HG02798 (cell line): Measurements from ENCODE around the gene DCAF8.

Experiments used
- ATAC-seq: cut with Tn5 transposase; IDR thresholded peaks from one replicate; pipeline ENCODE4 v1.9.1; 2021; ENCODE audit warnings: mild to moderate bottlenecking; ENCODE audit not compliant: unreplicated experiment, poor library complexity

DCAF8 gene

DNA sequence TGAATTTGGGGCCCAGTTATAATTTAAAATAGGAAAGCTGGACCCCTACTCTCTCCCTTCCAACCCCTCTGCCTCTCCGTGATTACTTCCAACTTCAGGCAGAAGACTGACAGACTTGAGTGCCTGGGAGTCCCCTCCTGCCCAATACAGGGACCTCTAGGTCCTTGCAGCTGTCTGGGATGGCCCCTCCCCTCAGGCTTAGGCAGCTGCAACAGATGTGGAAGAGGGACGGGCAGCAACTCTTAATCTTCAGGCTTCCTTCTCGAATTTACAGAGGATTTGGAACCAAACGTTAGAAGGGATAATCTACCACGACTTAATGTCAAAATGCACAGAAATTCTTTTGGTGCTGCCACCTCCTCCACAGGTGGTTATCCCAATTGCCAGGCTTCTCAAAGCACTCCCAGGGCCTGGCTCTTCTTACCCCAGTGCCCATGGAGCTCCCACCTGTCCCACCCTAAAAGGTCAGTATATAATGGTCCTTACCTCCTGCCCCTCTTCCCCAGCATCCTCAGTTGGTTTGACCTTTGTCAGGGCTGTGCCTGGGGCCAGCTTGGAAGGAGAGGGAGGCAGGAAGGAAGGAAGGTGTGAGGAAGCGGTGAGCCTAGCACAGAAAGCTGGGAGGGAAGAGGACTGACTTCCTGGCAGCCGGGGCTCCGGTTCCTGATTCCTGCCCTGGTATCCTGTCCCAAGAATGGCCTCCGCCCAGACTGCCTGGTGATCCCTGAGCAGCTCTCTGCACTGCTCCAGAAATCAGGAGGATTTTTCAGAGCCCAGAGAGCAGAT, 54.4 kb downstream of the DCAF8 start:
- ATAC-seq: no peak

- no peak for ATAC-seq
These were observed 55.2 kb downstream of the DCAF8 start for GRCh38 chr1:160207118-160207650.

DNA sequence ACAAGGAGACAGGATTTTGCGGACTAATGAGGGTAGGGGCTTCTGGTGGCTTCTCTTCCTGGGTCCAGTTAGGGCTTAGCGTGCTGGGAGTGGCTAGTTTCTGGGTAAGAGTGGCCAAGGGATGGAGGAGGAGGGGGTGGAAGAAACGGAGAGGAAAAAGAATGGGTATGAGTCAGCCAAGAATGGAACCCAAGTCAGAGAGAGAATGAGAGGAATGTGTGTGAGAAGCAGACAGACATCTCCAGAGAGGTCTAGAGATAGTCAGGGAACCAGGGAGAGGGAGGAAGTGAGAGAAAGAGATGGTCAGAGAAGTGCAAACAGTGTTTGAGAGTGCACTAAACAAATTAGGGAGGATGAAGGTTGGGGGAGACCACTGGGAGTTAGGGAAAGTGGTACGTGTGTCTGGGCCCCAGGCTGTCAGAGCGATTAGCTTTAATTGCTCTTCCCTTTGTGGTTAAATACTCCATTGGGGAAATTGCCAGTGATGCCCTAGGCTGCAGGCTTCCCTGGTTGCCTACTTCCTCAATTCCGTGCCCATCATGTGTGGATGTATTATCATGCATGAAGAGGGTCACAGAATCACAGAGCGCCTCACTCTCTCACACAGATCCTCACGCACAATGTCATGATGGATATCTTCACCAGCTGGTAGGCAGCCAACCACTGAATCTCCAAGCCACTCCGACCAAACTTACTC, 55.8 kb downstream of the DCAF8 start:
- ATAC-seq: no peak

GRCh38 chr1:160206036-160206389, 56.3 kb downstream of the DCAF8 start:
- ATAC-seq: peak; percentile 35

- peak; percentile 46 for ATAC-seq
These were observed 56.9 kb downstream of the DCAF8 start, which contains the start of gene PEA15 for GRCh38 chr1:160205242-160206035. Gene PEA15 (plus strand): TSS chr1:160205384. CDS start chr1:160211545, 6,161 bp downstream.

- ATAC-seq: peak; percentile 68
These were observed 57.7 kb downstream of the DCAF8 start for GRCh38 chr1:160204526-160205241.

DNA sequence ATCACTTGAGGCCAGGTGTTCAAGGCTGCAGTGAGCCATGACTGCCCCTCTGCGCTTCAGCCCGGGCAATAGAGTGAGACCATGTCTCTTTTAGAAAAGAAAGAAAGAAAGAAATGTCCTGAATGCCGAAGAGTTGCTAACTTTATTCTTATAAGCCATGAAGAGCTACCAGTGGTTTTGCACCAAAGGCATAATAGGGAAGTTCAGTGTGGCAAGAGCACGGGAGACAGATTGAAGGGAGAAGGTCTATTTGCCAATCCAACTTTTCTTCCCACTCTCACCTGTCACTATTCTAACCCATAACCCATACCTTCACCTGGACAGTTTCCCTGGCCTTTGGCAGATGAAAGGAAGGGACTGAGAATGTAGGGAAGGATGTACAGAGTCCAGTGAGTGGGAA, 61.6 kb downstream of the DCAF8 start:
- ATAC-seq: no peak

DNA sequence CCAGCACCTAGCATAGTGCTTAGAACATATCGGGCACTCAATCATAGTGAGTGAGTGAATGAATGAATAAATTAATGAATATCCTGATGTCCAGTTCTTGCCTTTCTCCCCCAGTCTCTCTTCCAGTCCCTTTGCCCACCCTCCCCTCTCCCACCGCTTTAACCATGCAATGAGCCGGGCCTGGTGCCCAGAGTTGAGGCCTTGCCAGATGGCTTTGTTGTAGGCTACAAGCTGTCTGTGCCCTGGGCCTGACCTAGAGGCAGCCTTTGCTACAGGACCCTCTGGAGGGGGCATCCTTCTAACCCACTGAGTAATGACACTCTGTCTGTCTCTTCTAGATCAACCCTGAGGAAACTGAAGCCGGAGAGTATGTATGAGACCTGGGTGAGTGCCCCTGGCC, 65.1 kb downstream of the DCAF8 start:
- no peak for ATAC-seq

DNA sequence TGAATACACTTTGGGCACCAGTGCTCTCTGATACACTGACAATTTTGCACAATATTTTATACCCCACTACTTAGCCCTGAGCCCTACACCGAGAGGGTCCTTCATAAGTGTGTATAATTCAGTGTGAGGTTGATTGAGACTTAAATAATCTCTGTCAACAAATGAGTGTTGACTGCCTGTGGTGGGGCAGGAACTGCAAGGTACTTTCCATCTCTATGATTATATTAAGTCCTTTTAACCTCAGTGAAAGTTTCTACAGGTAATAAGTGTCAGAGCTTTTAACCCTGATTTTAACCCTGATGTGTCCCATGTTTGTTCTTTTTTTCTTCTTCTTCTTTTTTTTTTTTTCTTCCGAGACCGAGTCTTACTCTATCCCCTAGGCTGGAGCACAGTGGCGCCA, 66.2 kb downstream of the DCAF8 start:
- ATAC-seq: no peak

DNA sequence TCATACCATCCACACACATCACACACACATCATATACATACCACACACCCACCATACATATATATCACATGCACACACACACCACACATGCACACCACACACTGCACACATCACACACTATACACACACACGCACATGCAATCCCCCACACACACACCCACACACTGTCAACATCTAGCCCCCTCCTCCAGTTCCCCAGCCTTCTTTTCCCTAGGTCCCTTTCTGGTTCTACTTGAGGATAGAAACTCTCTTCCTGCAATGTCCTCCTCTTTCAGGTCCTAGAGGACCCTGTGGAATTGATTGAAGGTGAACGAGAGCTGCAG, 67.7 kb downstream of the DCAF8 start:
- no peak for ATAC-seq

DNA sequence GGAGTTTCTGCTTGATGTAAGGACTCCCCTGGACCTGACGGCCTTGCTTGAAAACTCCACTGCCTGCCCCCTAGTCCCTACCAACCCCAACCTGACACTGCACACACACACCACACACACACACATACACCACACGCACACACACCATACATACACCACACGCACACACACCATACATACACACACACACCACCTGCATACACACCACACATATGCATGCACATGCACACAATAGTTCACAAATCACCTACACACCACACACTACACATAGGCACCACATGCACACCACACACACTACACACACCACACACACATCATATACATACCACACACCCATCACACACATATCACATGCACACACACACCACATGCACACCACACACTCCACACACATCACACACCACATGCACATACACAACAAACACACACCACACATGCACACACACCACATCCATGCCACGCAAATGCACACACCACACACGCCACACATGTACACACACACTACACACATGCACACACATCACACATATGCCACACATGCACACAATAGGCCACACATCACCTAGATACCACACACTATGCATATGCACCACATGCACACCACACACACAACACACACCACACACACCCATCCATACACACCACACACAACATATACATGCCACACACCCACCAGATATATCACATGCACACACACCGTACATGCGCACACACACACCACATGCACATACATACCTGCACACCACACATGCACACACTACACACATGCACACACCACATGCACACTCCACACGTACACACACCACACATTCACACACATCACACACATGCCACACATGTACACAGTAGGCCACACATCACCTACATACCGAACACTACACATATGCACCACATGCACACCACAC, 68.3 kb downstream of the DCAF8 start:
- no peak for ATAC-seq

GRCh38 chr1:160193091-160193819, 69.1 kb downstream of the DCAF8 start:
- peak; percentile 69 for ATAC-seq

- ATAC-seq: no peak
These were observed 70.1 kb downstream of the DCAF8 start for GRCh38 chr1:160192234-160192633.

GRCh38 chr1:160191756-160192155, 70.6 kb downstream of the DCAF8 start:
- ATAC-seq: no peak

DNA sequence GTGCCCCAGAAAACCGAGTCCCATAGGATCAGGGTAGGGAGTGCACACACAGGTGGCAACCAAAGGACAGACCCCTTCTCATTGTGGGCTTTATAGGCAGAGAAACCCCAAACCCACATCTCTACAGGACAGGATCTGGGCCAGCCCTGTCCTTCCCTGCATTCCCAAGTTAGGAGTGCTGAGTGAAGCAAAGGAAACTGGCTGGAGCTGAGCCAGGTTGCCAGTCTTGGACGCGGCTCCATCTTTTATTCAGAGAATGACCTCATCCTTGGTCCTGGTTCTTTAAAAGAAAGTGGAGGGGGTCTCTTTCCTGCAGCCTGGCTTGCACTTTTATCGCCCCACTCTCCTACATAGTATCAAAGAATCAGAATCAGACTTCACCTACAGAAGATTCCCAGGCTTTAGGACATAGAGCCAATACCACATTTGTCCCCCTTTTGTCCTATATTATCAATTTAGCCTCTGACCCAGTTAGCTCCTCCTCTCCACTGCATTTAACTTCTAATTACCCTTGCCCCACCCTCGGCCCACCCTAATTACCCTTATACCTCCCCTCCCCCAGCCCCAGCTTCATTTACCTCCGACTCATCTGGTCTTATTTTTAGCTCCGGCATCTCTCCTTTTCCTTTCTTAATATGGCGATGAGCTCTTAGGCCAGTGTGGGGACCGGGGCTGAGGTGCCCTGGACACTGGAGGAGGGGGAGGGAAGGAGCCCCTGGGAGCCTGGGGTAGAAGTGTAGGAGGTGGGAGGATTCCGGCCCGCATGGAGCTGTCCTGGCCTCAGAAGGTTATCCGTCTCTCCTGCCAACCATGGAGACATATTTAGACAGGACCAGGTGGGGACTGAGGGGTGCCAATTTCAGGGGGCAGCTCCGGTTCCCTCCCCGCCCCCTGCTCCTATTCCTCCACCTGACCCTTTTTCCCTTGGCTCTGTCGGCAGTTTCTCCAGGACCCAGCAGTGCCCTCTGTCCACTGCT, 72.4 kb downstream of the DCAF8 start, which contains the start of gene CASQ1:
CASQ1 (plus strand) TSS at position 927 of the 977 bp plus-strand sequence. CDS start 177 bp downstream, outside the sequence.
- no peak for ATAC-seq

GRCh38 chr1:160188341-160188740, 74.0 kb downstream of the DCAF8 start:
- no peak for ATAC-seq

GRCh38 chr1:160187407-160187806, 74.9 kb downstream of the DCAF8 start:
- ATAC-seq: no peak
